K562 (cell line): Measurements from ENCODE around the gene SLC38A7. TPM values are rescaled to one million over a fixed set of nuclear protein-coding genes. Genes with fewer than 3 reads are reported as not detected.
A peak's percentile ranks its signal among the peaks of the same experiment; 100 is the strongest.

ENCODE experiments used
- ATAC-seq: fragments of 200-7000 bp; cut with Tn5 transposase; 3 replicates; pipeline ENCODE4 v1.9.1; 2020; ENCODE audit warnings: moderate library complexity
- BruUV-seq: library from RNA; stranded (reverse); fragments of 400-500 nt; replicated peaks from 2 replicates; lab custom pipeline; 2021; lab: Mats Ljungman, UMichigan
- CTCF ChIA-PET: fragments of 300-600 bp; formaldehyde crosslinking; extraction: SDS; loops from one replicate; lab custom pipeline; 2021; ENCODE audit warnings: low intra/inter-chr PET ratio; lab: Yijun Ruan, JAX
- POLR2A ChIA-PET: fragments of 300-600, 350-650 bp; sonication (Branson Sonifier 250); formaldehyde crosslinking; extraction: SDS; loops from one replicate; lab custom pipeline; 2021; ENCODE audit warnings: antibody characterized with exemption, inconsistent platforms; lab: Yijun Ruan, JAX
- DNase-seq, 4 experiments: peaks; one replicate each; pipeline versions ENCODE4 v3.0.0 to v3.0.0-alpha.2; 2011 to 2018; ENCODE audit warnings: low spot score in 3 of 4, mixed read lengths in 3 of 4; ENCODE audit errors: extremely low read depth in 1 of 4
- FAIRE-seq: peaks from 2 replicates; lab custom pipeline; 2011; peaks lifted over from hg19 to GRCh38; lab: Jason Lieb, UNC
- H2AFZ ChIP-seq: 2 replicates; pipeline ENCODE4 v1.6.0; 2011; ENCODE audit warnings: low read depth, low read length, control low read depth, inconsistent platforms
- H3K27ac ChIP-seq: fragments of 200-600 bp; 3 replicates; pipeline ENCODE4 v1.8.0; 2011; ENCODE audit warnings: low read depth, mild to moderate bottlenecking, control low read depth, inconsistent platforms, low read length, moderate library complexity, mixed read lengths; ENCODE audit errors: extremely low read depth
- H3K27me3 ChIP-seq, 2 experiments: fragments of 300-600 bp in 1 of 2; 2 replicates in 1 of 2; 3 replicates in 1 of 2; pipeline versions ENCODE4 v1.6.0 to v1.8.0; 2011; ENCODE audit warnings: inconsistent platforms in 2 of 2, low read length in 2 of 2, mild to moderate bottlenecking in 1 of 2, mixed read lengths in 1 of 2, moderate library complexity in 1 of 2; ENCODE audit not compliant: control insufficient read depth in 2 of 2, insufficient read depth in 2 of 2
- H3K36me3 ChIP-seq: fragments of 300-600 bp; 3 replicates; pipeline ENCODE4 v1.8.0; 2011; ENCODE audit warnings: mild to moderate bottlenecking, low read length, inconsistent platforms; ENCODE audit not compliant: control insufficient read depth, insufficient read depth
- H3K4me1 ChIP-seq, 2 experiments: fragments of 200-600 bp in 1 of 2; replicated peaks in 1 of 2; 2 replicates in 1 of 2; 3 replicates in 1 of 2; pipeline versions ENCODE4 v1.5.1 to v1.8.0; 2011; ENCODE audit warnings: inconsistent platforms in 2 of 2, low read length in 2 of 2, mild to moderate bottlenecking in 1 of 2, mixed read lengths in 1 of 2, moderate library complexity in 1 of 2; ENCODE audit not compliant: control insufficient read depth in 2 of 2, insufficient read depth in 2 of 2
- H3K4me2 ChIP-seq: 2 replicates; pipeline ENCODE4 v1.6.1; 2011; ENCODE audit warnings: low read length, control low read depth, inconsistent platforms, mixed read lengths; ENCODE audit not compliant: insufficient read depth
- H3K4me3 ChIP-seq: fragments of 200-600 bp; sonication (generic), shearing (Covaris generic); 2 replicates; pipeline ENCODE4 v1.5.1; 2016; ENCODE audit warnings: control low read depth, inconsistent platforms
- H3K79me2 ChIP-seq: fragments of 200-600 bp; 3 replicates; pipeline ENCODE4 v1.8.0; 2011; ENCODE audit warnings: low read length, inconsistent platforms; ENCODE audit not compliant: control insufficient read depth, insufficient read depth
- H3K9ac ChIP-seq, 2 experiments: 2 replicates each; pipeline versions ENCODE4 v1.6.0 to v1.6.1; 2011; ENCODE audit warnings: low read depth in 2 of 2, low read length in 2 of 2, control low read depth in 1 of 2, inconsistent platforms in 1 of 2, mild to moderate bottlenecking in 1 of 2, mixed read lengths in 1 of 2; ENCODE audit not compliant: insufficient read depth in 1 of 2
- H3K9me1 ChIP-seq: one replicate; pipeline ENCODE4 v1.6.0; 2011; ENCODE audit warnings: inconsistent platforms, mild to moderate bottlenecking, low read length, moderate library complexity; ENCODE audit not compliant: control insufficient read depth, insufficient read depth
- H3K9me3 ChIP-seq: replicated peaks from 2 replicates; pipeline ENCODE4 v1.5.1; 2011; ENCODE audit warnings: low read depth, low read length, inconsistent platforms; ENCODE audit not compliant: control insufficient read depth, insufficient read depth
- H4K20me1 ChIP-seq: replicated peaks from 2 replicates; pipeline ENCODE4 v1.6.1; 2011; ENCODE audit warnings: low read length, inconsistent platforms, mixed read lengths; ENCODE audit not compliant: control insufficient read depth, insufficient read depth
- BRD4 ChIP-seq: fragments of 200-600 bp; sonication (generic); IDR thresholded peaks from 2 replicates; pipeline ENCODE4 v1.6.1; 2017; ENCODE audit warnings: inconsistent platforms
- MECOM ChIP-seq: fragments of 250-450 bp; sonication (Bioruptor Pico); IDR thresholded peaks from 2 replicates; pipeline ENCODE4 v1.8.0; 2022; ENCODE audit warnings: inconsistent platforms
- MYC ChIP-seq, 2 experiments: fragments of 250-450 bp in 1 of 2; sonication (Bioruptor Pico) in 1 of 2; IDR thresholded peaks; 2 replicates each; pipeline versions ENCODE4 v1.5.1 to v1.6.1; 2012 to 2021; ENCODE audit warnings: low read depth in 2 of 2, borderline replicate concordance in 1 of 2, improper control_type of control experiment in 1 of 2, low read length in 1 of 2, mild to moderate bottlenecking in 1 of 2, moderate library complexity in 1 of 2
- NBN ChIP-seq: fragments of 450-650 bp; IDR thresholded peaks from 2 replicates; pipeline ENCODE4 v1.6.1; 2016; ENCODE audit warnings: low read depth, mild to moderate bottlenecking
- RBM39 ChIP-seq: fragments of 200-400 bp; formaldehyde crosslinking; optimal IDR thresholded peaks from 2 replicates; pipeline ENCODE3; 2018; ENCODE audit warnings: low read depth, low read length
- ZKSCAN8 ChIP-seq: fragments of 200-800 bp; sonication (Bioruptor generic); IDR thresholded peaks from 2 replicates; pipeline ENCODE4 v1.6.1; 2016; ENCODE audit warnings: missing genetic modification characterization, missing compliant biosample characterization
- ZNF41 ChIP-seq: fragments of 250-450 bp; sonication (Bioruptor Pico); conservative IDR thresholded peaks from 2 replicates; pipeline ENCODE4 v1.4.0; 2020; ENCODE audit warnings: mild to moderate bottlenecking
- WGBS: fragments of 100-300 bp; shearing (Covaris generic); methylation state at CpG from one replicate; pipeline ENCODE4 v1.1.6; 2016; ENCODE audit warnings: low coverage, mixed read lengths; ENCODE audit not compliant: insufficient coverage; ENCODE audit errors: missing lambda C conversion rate; 5-methylcytosine and 5-hydroxymethylcytosine counted together
- in situ Hi-C: fragments of 300-500 bp; cut with MboI; formaldehyde crosslinking; loops from 4 replicates; pipeline ENCODE4 v1.15.0; 2018; ENCODE audit warnings: inconsistent platforms, mixed read lengths
- intact Hi-C: fragments of 100-400 bp; cut with micrococcal nuclease; formaldehyde crosslinking; loops from 2 replicates; pipeline ENCODE4 v1.14.2; 2022
- polyA plus RNA-seq, 8 experiments: library from polyadenylated mRNA; depleted of rRNA in 4 of 8; stranded (reverse) in 5 of 8; unstranded in 3 of 8; fragments of >200 nt; fragmentation: Nextera tagmentation in 2 of 8; fragmentation: Illumina TruSeq in 1 of 8; extraction: Ambion mirVana in 2 of 8; extraction: Trizol in 1 of 8; gene quantifications; 2 replicates each; pipeline versions ENCODE4 v1.2.1 to v1.2.3, GENCODE V29; 2011 to 2014; ENCODE audit warnings: inconsistent platforms in 1 of 8, missing spikeins in 1 of 8
- total RNA-seq, 7 experiments: library from RNA; depleted of rRNA in 6 of 7; stranded (reverse); fragments of >200 nt in 6 of 7; fragmentation: Illumina TruSeq in 2 of 7; extraction: Trizol in 2 of 7; gene quantifications; 2 replicates each; pipeline versions ENCODE4 v1.2.1 to v1.2.3, GENCODE V29; 2011 to 2021; ENCODE audit warnings: low replicate concordance in 1 of 7
- TF ChIP-seq, protein P1 (sequence below): IDR thresholded peaks from 3 replicates; pipeline ENCODE4 v1.6.1; 2011; ENCODE audit warnings: borderline replicate concordance, mild to moderate bottlenecking, moderate library complexity; ENCODE audit not compliant: insufficient read length; ENCODE audit errors: extremely low read depth
- TF ChIP-seq, protein P2 (sequence below): sonication (generic); formaldehyde crosslinking; IDR thresholded peaks from 2 replicates; pipeline ENCODE4 v1.8.1; 2023; ENCODE audit warnings: mild to moderate bottlenecking, missing genetic modification reagents

The SLC38A7 gene
- total and polyA plus RNA-seq, 9 of the 15 experiments (the other 6 are each of a cell fraction or from before 2014, with no cell fraction given) = 2.7 to 12.2 (median 6.5) TPM

DNA sequence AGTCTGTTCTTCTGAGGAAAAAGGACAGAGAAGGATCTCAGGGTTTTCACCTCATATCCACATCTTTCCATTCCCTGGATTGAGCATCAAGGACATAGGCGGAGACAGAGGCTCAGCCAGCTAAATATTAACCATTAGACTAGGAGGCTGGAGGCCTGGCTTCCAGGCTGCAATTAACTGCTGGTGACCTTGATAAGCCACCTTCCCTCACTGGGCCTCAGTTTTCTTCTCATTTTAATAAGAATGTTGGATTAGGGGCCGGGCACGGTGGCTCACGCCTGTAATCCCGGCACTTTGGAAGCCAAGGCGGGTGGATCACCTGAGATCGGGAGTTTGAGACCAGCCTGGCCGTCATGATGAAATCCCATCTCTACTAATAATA lies 29.4 kb downstream of the SLC38A7 start:
- 60% methylated on average over 8 of the region's 8 CpGs for WGBS
- Histone ChIP-seq H4K20me1 (no peaks in the 10 kb centered on the region), H3K9ac (no peak overlapping the region), H3K4me1 (peaks cover 0 to 5% of the 10 kb centered on the region in 2 experiments; a peak in 3 of 5 replicates), H3K4me2 (no peak overlapping the region), H3K27me3 (peaks cover 0 to 7% of the 10 kb centered on the region in 2 experiments; a peak in 2 of 5 replicates), H3K79me2 (no peaks in the 10 kb centered on the region), H3K27ac (no peak overlapping the region), H3K9me1 (no peaks in the 10 kb centered on the region), H3K9me3 (no peaks in the 10 kb centered on the region), H2AFZ (no peak overlapping the region), H3K4me3 (no peak overlapping the region), H3K36me3 (no peaks in the 10 kb centered on the region)
- intact Hi-C loops = loop anchor here (10.0 kb wide), 1 partner anchor 750 kb away; no protein-coding TSS in a partner anchor
- TF ChIP-seq NBN = no peak
- no TSS peak for BruUV-seq
- DNase-seq (no peak), FAIRE-seq (no peak), ATAC-seq (no peak)
- CTCF ChIA-PET = no interaction called here
- POLR2A ChIA-PET = interaction anchor here (0.6 kb wide), 1 partner anchor 757 kb away, joined by 3 read pairs; no protein-coding TSS in a partner anchor
- in situ Hi-C loops = no loop called here

DNA sequence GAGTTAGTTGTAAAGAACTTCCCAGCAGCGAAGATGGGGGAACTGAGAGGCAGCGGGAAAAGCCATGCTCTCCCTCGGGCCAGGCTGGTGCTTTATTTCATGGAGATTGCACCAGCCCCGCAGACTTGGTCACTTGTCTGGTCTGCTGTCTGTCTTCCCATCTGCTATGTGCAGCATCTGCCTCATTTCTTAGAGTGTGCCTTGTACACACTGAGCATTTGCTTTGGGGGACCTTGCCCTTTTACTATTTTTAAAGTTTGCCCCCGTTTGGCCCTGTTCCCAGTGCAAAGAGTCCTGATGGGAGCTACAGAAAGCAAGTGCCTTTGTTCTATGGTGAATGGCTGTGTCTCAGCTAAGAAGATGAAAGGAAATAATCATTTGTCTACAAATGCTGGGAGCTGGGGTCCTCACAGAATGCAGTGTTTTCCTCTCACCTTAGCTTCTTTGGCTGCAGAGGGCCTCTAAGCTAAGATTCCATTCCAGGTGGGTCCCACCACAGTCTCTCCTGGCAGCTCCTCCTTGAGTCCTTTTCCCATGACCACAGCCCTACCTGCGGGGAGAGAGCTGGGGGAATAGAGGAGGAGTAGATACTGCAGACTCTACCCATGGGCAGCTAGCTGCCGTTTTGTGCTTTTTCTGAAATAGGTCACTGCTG lies 29.9 kb downstream of the SLC38A7 start:
- WGBS = 29% methylated on average over 7 of the region's 7 CpGs
- DNase-seq (no peak), ATAC-seq (peak; percentile 69), FAIRE-seq (no peak)
- peak overlapping the region; percentile 9; the same call in 1 of the 2 replicates for H2AFZ ChIP-seq
- H3K4me3 ChIP-seq = no peak overlapping the region
- intact Hi-C loops = loop anchor here (10.0 kb wide), 1 partner anchor 750 kb away; no protein-coding TSS in a partner anchor
- no peaks in the 10 kb centered on the region for H3K9me3 ChIP-seq
- no TSS peak for BruUV-seq
- H3K4me2 ChIP-seq = no peak overlapping the region
- H3K4me1 ChIP-seq = peaks cover 0 to 5% of the 10 kb centered on the region in 2 experiments; a peak in 3 of 5 replicates
- H3K79me2 ChIP-seq = no peaks in the 10 kb centered on the region
- no peaks in the 10 kb centered on the region for H4K20me1 ChIP-seq
- H3K9me1 ChIP-seq = no peaks in the 10 kb centered on the region
- no peak overlapping the region for H3K27ac ChIP-seq
- POLR2A ChIA-PET = no interaction called here
- H3K27me3 ChIP-seq = peaks cover 0 to 7% of the 10 kb centered on the region in 2 experiments; a peak in 2 of 5 replicates
- H3K9ac ChIP-seq = no peak overlapping the region
- H3K36me3 ChIP-seq = no peaks in the 10 kb centered on the region
- CTCF ChIA-PET = no interaction called here
- in situ Hi-C loops = no loop called here
- TF ChIP-seq RBM39 = no peak
- TF ChIP-seq MECOM (CRISPR knock-in tag) = peak; percentile 18; the same call in 1 of the 2 replicates
- no peak for TF ChIP-seq ZNF41 (CRISPR knock-in tag)
- peak; percentile 55 for TF ChIP-seq MYC (IDR thresholded peaks at IDR 0.05; ENCODE audit: low read depth, low read length)
- TF ChIP-seq MYC (CRISPR knock-in tag; IDR thresholded peaks at IDR 0.05; ENCODE audit: borderline replicate concordance, low read depth) = no peak
- no peak for TF ChIP-seq BRD4
- TF ChIP-seq, protein P1, sequence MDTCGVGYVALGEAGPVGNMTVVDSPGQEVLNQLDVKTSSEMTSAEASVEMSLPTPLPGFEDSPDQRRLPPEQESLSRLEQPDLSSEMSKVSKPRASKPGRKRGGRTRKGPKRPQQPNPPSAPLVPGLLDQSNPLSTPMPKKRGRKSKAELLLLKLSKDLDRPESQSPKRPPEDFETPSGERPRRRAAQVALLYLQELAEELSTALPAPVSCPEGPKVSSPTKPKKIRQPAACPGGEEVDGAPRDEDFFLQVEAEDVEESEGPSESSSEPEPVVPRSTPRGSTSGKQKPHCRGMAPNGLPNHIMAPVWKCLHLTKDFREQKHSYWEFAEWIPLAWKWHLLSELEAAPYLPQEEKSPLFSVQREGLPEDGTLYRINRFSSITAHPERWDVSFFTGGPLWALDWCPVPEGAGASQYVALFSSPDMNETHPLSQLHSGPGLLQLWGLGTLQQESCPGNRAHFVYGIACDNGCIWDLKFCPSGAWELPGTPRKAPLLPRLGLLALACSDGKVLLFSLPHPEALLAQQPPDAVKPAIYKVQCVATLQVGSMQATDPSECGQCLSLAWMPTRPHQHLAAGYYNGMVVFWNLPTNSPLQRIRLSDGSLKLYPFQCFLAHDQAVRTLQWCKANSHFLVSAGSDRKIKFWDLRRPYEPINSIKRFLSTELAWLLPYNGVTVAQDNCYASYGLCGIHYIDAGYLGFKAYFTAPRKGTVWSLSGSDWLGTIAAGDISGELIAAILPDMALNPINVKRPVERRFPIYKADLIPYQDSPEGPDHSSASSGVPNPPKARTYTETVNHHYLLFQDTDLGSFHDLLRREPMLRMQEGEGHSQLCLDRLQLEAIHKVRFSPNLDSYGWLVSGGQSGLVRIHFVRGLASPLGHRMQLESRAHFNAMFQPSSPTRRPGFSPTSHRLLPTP = no peak
- TF ChIP-seq, protein P2, sequence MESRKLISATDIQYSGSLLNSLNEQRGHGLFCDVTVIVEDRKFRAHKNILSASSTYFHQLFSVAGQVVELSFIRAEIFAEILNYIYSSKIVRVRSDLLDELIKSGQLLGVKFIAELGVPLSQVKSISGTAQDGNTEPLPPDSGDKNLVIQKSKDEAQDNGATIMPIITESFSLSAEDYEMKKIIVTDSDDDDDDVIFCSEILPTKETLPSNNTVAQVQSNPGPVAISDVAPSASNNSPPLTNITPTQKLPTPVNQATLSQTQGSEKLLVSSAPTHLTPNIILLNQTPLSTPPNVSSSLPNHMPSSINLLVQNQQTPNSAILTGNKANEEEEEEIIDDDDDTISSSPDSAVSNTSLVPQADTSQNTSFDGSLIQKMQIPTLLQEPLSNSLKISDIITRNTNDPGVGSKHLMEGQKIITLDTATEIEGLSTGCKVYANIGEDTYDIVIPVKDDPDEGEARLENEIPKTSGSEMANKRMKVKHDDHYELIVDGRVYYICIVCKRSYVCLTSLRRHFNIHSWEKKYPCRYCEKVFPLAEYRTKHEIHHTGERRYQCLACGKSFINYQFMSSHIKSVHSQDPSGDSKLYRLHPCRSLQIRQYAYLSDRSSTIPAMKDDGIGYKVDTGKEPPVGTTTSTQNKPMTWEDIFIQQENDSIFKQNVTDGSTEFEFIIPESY (CRISPR knock-in tag) = no peak
- TF ChIP-seq ZKSCAN8 (CRISPR knock-in tag) = no peak
